Tibial nerve (tissue), 3 donors: Measurements from ENCODE around the gene IFNA4.
"Not testable (repeated sequence)": the region's sequence is repeated elsewhere in the genome, so short reads cannot be mapped to it uniquely, and the experiment has no call there.

Experiments used
- CTCF ChIP-seq, 5 experiments: fragments of 200-600 bp in 3 of 5; fragments of 450-650 bp in 2 of 5; sonication (generic) in 3 of 5; IDR thresholded peaks; one replicate each; pipeline ENCODE4 v1.5.1; 2016 to 2019; ENCODE audit warnings: antibody characterized with exemption in 5 of 5, mild to moderate bottlenecking in 3 of 5, moderate library complexity in 2 of 5
- POLR2A ChIP-seq, 2 donors: fragments of 450-650 bp; IDR thresholded peaks; one replicate each; pipeline ENCODE4 v1.6.1; 2017; ENCODE audit warnings: antibody characterized with exemption in 2 of 2, mild to moderate bottlenecking in 2 of 2, moderate library complexity in 2 of 2

- peak; percentile 27 to 45 (median 42) for TF ChIP-seq CTCF (IDR thresholded peaks at IDR 0.05)
- TF ChIP-seq POLR2A (IDR thresholded peaks at IDR 0.05) = not testable (repeated sequence)
These were observed 7.7 kb upstream of the IFNA4 start for GRCh38 chr9:21194867-21195776.
